Progenitor cell of endocrine pancreas (in vitro differentiated cells): Measurements from ENCODE around the gene FIS1. TPM values are rescaled to one million over a fixed set of nuclear protein-coding genes. Genes with fewer than 3 reads are reported as not detected.
"Not testable (repeated sequence)": the region's sequence is repeated elsewhere in the genome, so short reads cannot be mapped to it uniquely, and the experiment has no call there.

Source experiments
- DNase-seq: peaks from one replicate; pipeline ENCODE4 v3.0.0; 2021; ENCODE audit warnings: low spot score; ENCODE audit not compliant: unreplicated experiment
- H3K27ac Mint-ChIP-seq: 2 replicates; pipeline ENCODE4 v1.8.0; 2021; ENCODE audit warnings: mild to moderate bottlenecking, moderate library complexity, mixed read lengths
- H3K27me3 Mint-ChIP-seq: 2 replicates; pipeline ENCODE4 v1.8.0; 2021; ENCODE audit warnings: mixed read lengths
- H3K36me3 Mint-ChIP-seq: 2 replicates; pipeline ENCODE4 v1.8.0; 2022; ENCODE audit warnings: mixed read lengths; ENCODE audit not compliant: insufficient read depth
- H3K4me1 Mint-ChIP-seq: 2 replicates; pipeline ENCODE4 v1.8.0; 2021; ENCODE audit warnings: low read depth, mixed read lengths
- H3K4me3 Mint-ChIP-seq: 2 replicates; pipeline ENCODE4 v1.8.0; 2021; ENCODE audit warnings: low read depth, mild to moderate bottlenecking, moderate library complexity, mixed read lengths
- H3K9me3 Mint-ChIP-seq: 2 replicates; pipeline ENCODE4 v1.8.0; 2021; ENCODE audit warnings: low read depth, mixed read lengths
- long read RNA-seq: library from polyadenylated mRNA; unstranded; transcript quantifications from one replicate; pipeline ENCODE4 v2.0.0, GENCODE V29; 2020
- total RNA-seq: library from RNA; stranded (reverse); gene quantifications from 2 replicates; pipeline ENCODE4 v1.2.1, GENCODE V29; 2021
- TF ChIP-seq, protein P1 (sequence below): fragments of 200-600 bp; sonication (generic); IDR thresholded peaks from one replicate; pipeline ENCODE4 v1.5.0; 2021; ENCODE audit warnings: antibody characterized with exemption, mild to moderate bottlenecking; ENCODE audit not compliant: unreplicated experiment

FIS1 gene
- 118 and 124 TPM in 2 replicates for total RNA-seq
- long read RNA-seq, transcript FIS1-201 (5 exons, 734 nt), result major isoform, 21 of 25 reads
- long read RNA-seq, partial matches to known transcripts, result 0 of 25 reads
- long read RNA-seq, other reads (novel, unspliced or antisense), result 3 of 25 reads

DNA sequence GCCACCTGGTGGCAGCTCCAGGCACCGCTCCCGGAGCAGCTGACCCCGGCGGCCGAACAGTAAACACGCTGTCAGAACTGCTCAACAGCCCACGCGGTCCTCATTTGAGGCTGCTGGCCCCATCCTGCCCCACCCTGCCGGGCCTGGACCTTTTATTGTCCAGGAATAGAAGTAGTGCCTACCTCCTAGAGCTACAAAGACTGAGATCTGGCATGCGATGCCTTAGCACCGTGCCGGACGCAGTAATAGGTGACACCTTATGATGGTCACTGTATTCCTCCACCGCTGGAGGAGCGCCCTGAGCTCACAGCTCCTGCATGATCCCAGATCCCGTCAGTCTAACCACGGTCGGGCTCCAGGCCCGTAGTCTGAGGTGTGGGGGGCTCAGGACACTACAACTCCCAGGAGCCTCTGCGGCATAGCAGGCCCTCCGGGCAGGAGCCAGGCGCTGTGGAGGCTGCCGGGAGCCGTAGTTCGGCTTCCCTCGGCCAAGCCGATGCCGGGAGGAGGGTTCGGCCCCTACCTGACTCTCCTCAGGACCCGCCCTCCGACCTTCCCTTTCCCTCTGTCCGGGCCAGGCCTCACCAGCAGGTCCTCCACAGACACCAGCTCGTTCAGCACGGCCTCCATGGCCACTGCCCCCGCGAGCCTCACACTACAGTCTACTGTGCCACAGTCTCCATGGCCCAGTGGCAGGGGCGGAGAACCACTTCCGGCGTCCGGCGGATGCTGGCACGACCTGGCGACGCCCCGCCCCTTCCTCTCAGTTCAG lies at the start of gene FIS1:
Gene FIS1 (minus strand): TSS at position 707 of the 772 bp plus-strand sequence. CDS start 77 bp downstream, at position 630.
- Mint-ChIP-seq H3K9me3 (no peaks in the 10 kb centered on the region), H3K36me3 (peaks cover 7% of the 10 kb centered on the region), H3K27me3 (no peaks in the 10 kb centered on the region), H3K4me1 (peaks cover 7% of the 10 kb centered on the region), H3K4me3 (peak within 1 kb of the TSS; percentile 97), H3K27ac (peak within 1 kb of the TSS; percentile 97)
- peak; percentile 80 for DNase-seq
- TF ChIP-seq, protein P1, sequence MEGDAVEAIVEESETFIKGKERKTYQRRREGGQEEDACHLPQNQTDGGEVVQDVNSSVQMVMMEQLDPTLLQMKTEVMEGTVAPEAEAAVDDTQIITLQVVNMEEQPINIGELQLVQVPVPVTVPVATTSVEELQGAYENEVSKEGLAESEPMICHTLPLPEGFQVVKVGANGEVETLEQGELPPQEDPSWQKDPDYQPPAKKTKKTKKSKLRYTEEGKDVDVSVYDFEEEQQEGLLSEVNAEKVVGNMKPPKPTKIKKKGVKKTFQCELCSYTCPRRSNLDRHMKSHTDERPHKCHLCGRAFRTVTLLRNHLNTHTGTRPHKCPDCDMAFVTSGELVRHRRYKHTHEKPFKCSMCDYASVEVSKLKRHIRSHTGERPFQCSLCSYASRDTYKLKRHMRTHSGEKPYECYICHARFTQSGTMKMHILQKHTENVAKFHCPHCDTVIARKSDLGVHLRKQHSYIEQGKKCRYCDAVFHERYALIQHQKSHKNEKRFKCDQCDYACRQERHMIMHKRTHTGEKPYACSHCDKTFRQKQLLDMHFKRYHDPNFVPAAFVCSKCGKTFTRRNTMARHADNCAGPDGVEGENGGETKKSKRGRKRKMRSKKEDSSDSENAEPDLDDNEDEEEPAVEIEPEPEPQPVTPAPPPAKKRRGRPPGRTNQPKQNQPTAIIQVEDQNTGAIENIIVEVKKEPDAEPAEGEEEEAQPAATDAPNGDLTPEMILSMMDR, result peak; percentile 92

DNA sequence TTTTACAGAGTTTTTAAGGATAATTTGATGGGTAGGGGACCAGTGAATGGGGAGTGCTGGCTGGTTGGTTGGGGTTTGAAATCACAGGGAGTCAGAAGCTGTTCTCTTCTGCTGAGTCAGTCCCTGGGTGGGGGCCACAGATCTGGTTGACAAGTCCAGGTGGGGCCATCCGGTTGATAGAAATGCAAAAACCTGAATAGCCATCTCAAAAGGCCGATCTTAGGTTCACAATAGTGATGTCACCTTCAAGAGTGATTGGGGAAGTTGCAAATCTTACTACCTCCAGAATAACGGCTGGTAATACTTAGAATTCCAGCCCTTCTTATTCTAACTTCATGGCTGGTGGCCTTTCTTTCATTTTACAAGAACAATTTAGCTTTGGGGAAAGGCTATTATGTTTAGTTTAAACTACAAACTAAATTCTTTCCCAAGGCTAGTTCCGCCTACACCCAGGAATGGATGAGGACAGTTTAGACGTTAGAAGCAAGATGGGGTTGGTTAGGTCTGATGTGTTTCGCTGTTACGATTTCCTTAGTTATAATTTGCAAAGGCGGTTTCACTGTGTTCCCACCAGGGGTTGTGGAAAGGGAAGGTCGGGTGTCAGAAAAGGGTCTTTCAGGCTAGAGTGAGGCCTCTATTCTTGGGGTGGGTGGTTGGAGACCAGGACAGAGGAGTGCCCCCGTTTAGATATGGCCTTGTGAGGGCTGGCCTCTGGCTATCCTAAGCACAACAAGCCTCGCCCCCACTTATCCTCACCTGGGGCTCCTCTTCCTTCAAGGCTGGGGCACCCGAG lies 49.4 kb upstream of the FIS1 start:
- Mint-ChIP-seq H3K27me3 (peaks cover 63% of the 10 kb centered on the region), H3K9me3 (no peaks in the 10 kb centered on the region), H3K4me3 (no peak overlapping the region), H3K4me1 (no peaks in the 10 kb centered on the region), H3K27ac (no peak overlapping the region), H3K36me3 (no peaks in the 10 kb centered on the region)
- TF ChIP-seq, protein P1, result no peak
- no peak for DNase-seq

DNA sequence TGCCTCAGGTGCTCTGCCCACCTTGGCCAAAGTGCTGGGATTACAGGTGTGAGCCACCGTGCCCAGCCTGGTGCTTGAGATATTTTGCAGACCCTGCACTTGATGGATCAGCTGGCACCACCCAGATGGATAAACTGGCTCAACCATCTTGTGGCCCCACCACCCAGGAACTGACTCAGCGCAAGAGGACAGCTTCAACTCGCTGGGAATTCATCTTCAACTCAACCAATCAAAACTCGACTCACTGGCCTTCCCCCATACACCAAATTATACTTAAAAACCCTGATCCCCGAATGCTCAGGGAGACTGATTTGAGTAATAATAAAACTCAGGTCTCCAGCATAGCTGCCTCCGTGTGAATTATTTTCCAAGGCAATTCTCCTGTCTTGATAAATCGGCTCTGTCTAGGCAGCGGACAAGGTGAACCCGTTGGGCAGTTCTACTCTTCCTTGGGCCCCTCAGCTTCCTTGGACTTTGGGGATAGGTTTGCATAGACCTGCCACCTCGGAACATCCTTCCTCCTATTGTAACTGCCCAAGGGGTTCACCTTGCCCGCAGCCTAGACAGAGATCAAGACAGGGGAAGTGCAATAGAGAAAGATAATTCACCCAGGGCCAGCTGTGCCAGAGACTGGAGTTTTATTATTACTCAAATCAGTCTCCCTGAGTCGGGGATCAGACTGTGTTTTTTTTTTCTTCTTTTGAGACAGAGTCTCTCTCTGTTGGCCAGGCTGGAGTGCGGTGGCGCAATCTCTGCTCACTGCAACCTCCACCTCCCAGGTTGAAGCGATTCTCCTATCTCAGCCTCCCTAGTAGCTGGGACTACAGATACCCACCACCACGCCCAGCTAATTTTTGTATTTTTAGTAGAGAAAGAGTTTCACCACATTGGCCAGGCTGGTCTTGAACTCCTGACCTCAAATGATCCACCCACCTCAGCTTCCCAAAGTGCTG lies 48.5 kb upstream of the FIS1 start:
- H3K27ac Mint-ChIP-seq, DNase-seq: not testable (repeated sequence)

DNA sequence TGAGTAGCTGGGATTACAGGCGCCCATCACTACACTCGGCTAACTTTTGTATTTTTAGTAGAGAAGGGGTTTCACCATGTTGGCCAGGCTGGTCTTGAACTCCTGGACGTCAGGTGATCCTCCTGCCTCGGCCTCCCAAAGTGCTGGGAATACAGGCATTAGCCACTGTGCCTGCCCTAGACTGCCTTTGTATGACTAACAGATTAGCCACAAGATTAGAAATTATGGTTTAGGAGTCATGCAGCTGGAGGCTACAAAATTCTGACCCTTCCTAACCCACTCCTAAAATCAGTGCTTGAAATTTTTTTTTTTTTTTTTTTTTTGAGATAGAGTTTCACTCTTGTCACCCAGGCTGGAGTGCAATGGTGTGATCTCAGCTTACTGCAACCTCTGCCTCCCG lies 47.7 kb upstream of the FIS1 start:
- H3K4me1 Mint-ChIP-seq, H3K4me3 Mint-ChIP-seq, H3K27ac Mint-ChIP-seq, H3K9me3 Mint-ChIP-seq, DNase-seq, H3K36me3 Mint-ChIP-seq: not testable (repeated sequence)
- H3K27me3 Mint-ChIP-seq, result peaks cover 72% of the 10 kb centered on the region

More for the DNA sequence above, 48.5 kb upstream of the FIS1 start:
- not testable (repeated sequence) for H3K4me3 Mint-ChIP-seq, H3K4me1 Mint-ChIP-seq, H3K36me3 Mint-ChIP-seq, H3K9me3 Mint-ChIP-seq
- H3K27me3 Mint-ChIP-seq, result peaks cover 69% of the 10 kb centered on the region

DNA sequence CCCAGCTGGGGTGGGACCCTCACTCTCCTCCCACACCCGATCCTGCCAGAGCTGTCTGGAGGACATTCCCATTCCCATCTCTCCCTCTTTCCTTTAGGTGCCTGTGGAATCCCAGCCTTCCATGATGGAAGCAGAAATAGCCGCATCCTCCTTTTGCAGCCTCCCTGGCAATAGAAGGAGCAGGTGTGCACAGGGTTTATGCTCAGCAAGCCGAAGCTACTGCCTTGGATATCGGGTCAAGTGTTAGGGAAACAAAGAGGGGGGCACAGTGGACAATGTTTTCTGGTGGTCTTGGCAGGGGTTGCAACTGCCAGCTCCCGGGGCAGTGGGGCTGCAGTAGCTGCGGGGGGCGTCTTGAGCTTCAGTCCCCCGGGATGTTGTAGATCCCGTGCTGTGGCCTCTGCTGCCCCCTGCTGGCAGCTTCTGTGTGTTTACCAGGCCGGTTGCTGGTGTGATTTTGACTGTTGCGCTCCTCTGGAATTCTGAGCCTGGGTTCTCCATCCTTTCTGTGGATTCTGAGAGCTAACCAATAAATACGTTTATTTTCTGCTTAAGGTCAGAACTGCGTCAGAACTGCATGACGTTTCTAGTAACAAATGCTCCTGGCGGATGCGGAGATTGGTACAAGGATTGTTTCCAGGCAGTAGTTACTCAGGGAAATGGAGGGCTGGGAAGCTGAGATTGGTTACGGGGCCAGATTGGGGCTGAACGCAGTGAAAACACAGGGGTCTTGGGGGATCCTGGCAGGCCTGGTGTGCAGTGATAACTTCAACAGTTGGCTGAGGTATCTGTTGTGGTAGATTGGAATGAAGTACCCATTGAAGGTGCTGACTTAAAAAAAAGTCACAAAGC lies 45.5 kb upstream of the FIS1 start:
- H3K4me3 Mint-ChIP-seq, H3K36me3 Mint-ChIP-seq, H3K4me1 Mint-ChIP-seq, H3K9me3 Mint-ChIP-seq, H3K27ac Mint-ChIP-seq: not testable (repeated sequence)
- DNase-seq, result peak; percentile 65
- TF ChIP-seq, protein P1, result peak; percentile 78
- H3K27me3 Mint-ChIP-seq, result peaks cover 80% of the 10 kb centered on the region

GRCh38 chr7:101289687-101290086 lies 44.8 kb upstream of the FIS1 start:
- H3K27ac Mint-ChIP-seq, result peak overlapping the region; percentile 49
- H3K27me3 Mint-ChIP-seq, result peaks cover 76% of the 10 kb centered on the region
- H3K4me1 Mint-ChIP-seq, H3K36me3 Mint-ChIP-seq, DNase-seq, H3K4me3 Mint-ChIP-seq, H3K9me3 Mint-ChIP-seq: not testable (repeated sequence)
